HL-60 (cell line): ENCODE measurements around the gene EXOC4.
"Not testable (repeated sequence)": the region's sequence is repeated elsewhere in the genome, so short reads cannot be mapped to it uniquely, and the experiment has no call there.

Experiments
- DNase-seq, 2 experiments: peaks; one replicate each; pipeline ENCODE4 v3.0.0-alpha.2; 2010 to 2020; ENCODE audit warnings: low read depth in 1 of 2, low spot score in 1 of 2
- H3K27ac ChIP-seq: fragments of 250-450 bp; sonication (Bioruptor Pico); replicated peaks from 2 replicates; pipeline ENCODE4 v1.5.1; 2020; ENCODE audit warnings: mild to moderate bottlenecking, moderate library complexity
- H3K27me3 ChIP-seq: fragments of 250-450 bp; sonication (Bioruptor Pico); 2 replicates; pipeline ENCODE4 v1.5.1; 2021; ENCODE audit warnings: mild to moderate bottlenecking, moderate library complexity; ENCODE audit not compliant: insufficient read depth, poor library complexity, severe bottlenecking
- H3K4me3 ChIP-seq: replicated peaks from 2 replicates; pipeline ENCODE4 v1.5.1; 2011; ENCODE audit warnings: mild to moderate bottlenecking, control low read depth, low read length; ENCODE audit not compliant: insufficient read depth
- CTCF ChIP-seq: IDR thresholded peaks from one replicate; pipeline ENCODE4 v1.5.1; 2011; ENCODE audit warnings: low read length, control low read depth, inconsistent platforms; ENCODE audit not compliant: insufficient read depth
- GABPA ChIP-seq: IDR thresholded peaks from 2 replicates; pipeline ENCODE4 v1.6.1; 2012; ENCODE audit warnings: low read depth
- POLR2AphosphoS5 ChIP-seq: IDR thresholded peaks from 2 replicates; pipeline ENCODE4 v1.6.1; 2012; ENCODE audit warnings: low read depth
- REST ChIP-seq: IDR thresholded peaks from 2 replicates; pipeline ENCODE4 v1.6.1; 2012; ENCODE audit warnings: low read depth; ENCODE audit not compliant: insufficient replicate concordance
- SPI1 ChIP-seq: IDR thresholded peaks from 2 replicates; pipeline ENCODE4 v1.6.1; 2012; ENCODE audit warnings: low read depth, mild to moderate bottlenecking, borderline replicate concordance

EXOC4 gene

GRCh38 chr7:133987582-133987981 lies 734.7 kb downstream of the EXOC4 start:
- no peak for DNase-seq
- no peak overlapping the region for H3K4me3 ChIP-seq
- TF ChIP-seq REST (no peak), GABPA (no peak), POLR2AphosphoS5 (no peak), SPI1 (no peak), CTCF (no peak)
- H3K27me3 ChIP-seq, result no peaks in the 10 kb centered on the region
- H3K27ac ChIP-seq, result no peak overlapping the region

- Histone ChIP-seq H3K27me3 (no peaks in the 10 kb centered on the region), H3K4me3 (no peak overlapping the region), H3K27ac (no peak overlapping the region)
- TF ChIP-seq REST (no peak), CTCF (no peak), SPI1 (no peak), GABPA (no peak), POLR2AphosphoS5 (no peak)
- DNase-seq, result no peak
These were observed 740.7 kb downstream of the EXOC4 start for GRCh38 chr7:133993547-133993946.

GRCh38 chr7:133994100-133994499 lies 741.2 kb downstream of the EXOC4 start:
- not testable (repeated sequence) for H3K4me3 ChIP-seq, H3K27me3 ChIP-seq, H3K27ac ChIP-seq, DNase-seq

- TF ChIP-seq REST (no peak), GABPA (no peak), POLR2AphosphoS5 (no peak), SPI1 (no peak), CTCF (no peak)
These were observed 744.6 kb downstream of the EXOC4 start for GRCh38 chr7:133997463-133997862.

More at GRCh38 chr7:133997463-133997862, 744.6 kb downstream of the EXOC4 start:
- Histone ChIP-seq H3K27ac (no peak overlapping the region), H3K27me3 (no peaks in the 10 kb centered on the region), H3K4me3 (no peak overlapping the region)
- no peak for DNase-seq
